IMR-90 (cell line): ENCODE results near the gene SLC4A3. TPM values are rescaled to one million over a fixed set of nuclear protein-coding genes. Genes with fewer than 3 reads are reported as not detected.

ENCODE experiments used
- ATAC-seq: fragments of 200-7000 bp; cut with Tn5 transposase; 2 replicates; pipeline ENCODE4 v1.9.1; 2020; ENCODE audit warnings: low read depth, mild to moderate bottlenecking, moderate library complexity
- BruUV-seq: library from RNA; stranded (reverse); fragments of 400-500 nt; replicated peaks from 2 replicates; lab custom pipeline; 2021; lab: Mats Ljungman, UMichigan
- CTCF ChIA-PET: fragments of 300-600 bp; formaldehyde crosslinking; extraction: SDS; loops from one replicate; lab custom pipeline; 2021; ENCODE audit warnings: antibody characterized with exemption; lab: Yijun Ruan, JAX
- POLR2A ChIA-PET: fragments of 300-600 bp; sonication (Branson Sonifier 250); formaldehyde crosslinking; loops from one replicate; lab custom pipeline; 2022; ENCODE audit warnings: antibody characterized with exemption; ENCODE audit not compliant: unreplicated experiment; lab: Charles Lee
- DNase-seq: peaks from one replicate; pipeline ENCODE4 v3.0.0; 2013
- H2AFZ ChIP-seq: replicated peaks from 2 replicates; pipeline ENCODE3; 2013; ENCODE audit warnings: low read length, mild to moderate bottlenecking; ENCODE audit not compliant: poor library complexity
- H2AK5ac ChIP-seq: 2 replicates; pipeline ENCODE4 v1.6.1; 2013; ENCODE audit warnings: low read depth, low read length, inconsistent platforms
- H2AK9ac ChIP-seq: replicated peaks from 2 replicates; pipeline ENCODE3; 2013; ENCODE audit warnings: mild to moderate bottlenecking, low read depth, low read length, moderate library complexity; ENCODE audit not compliant: poor library complexity
- H2BK120ac ChIP-seq: 2 replicates; pipeline ENCODE4 v1.6.1; 2013; ENCODE audit warnings: low read depth, low read length, inconsistent platforms
- H2BK15ac ChIP-seq: 3 replicates; pipeline ENCODE4 v1.6.1; 2013; ENCODE audit warnings: low read depth, low read length, inconsistent platforms
- H2BK20ac ChIP-seq: 2 replicates; pipeline ENCODE4 v1.6.1; 2013; ENCODE audit warnings: low read depth, mild to moderate bottlenecking, inconsistent platforms, low read length, moderate library complexity
- H2BK5ac ChIP-seq: 2 replicates; pipeline ENCODE4 v1.6.1; 2013; ENCODE audit warnings: mild to moderate bottlenecking, low read depth, low read length, inconsistent platforms; ENCODE audit not compliant: poor library complexity, severe bottlenecking
- H3K14ac ChIP-seq: replicated peaks from 2 replicates; pipeline ENCODE4 v1.6.1; 2013; ENCODE audit warnings: low read depth, low read length, inconsistent platforms
- H3K18ac ChIP-seq: 2 replicates; pipeline ENCODE4 v1.6.1; 2013; ENCODE audit warnings: low read depth, low read length, control low read depth
- H3K23ac ChIP-seq: 2 replicates; pipeline ENCODE4 v1.6.1; 2013; ENCODE audit warnings: low read depth, low read length, inconsistent platforms
- H3K27ac ChIP-seq: 2 replicates; pipeline ENCODE4 v1.5.1; 2013; ENCODE audit warnings: mild to moderate bottlenecking, control low read depth, low read length; ENCODE audit not compliant: insufficient read depth
- H3K27me3 ChIP-seq: 2 replicates; pipeline ENCODE4 v1.6.1; 2013; ENCODE audit warnings: low read length; ENCODE audit not compliant: control insufficient read depth, insufficient read depth
- H3K36me3 ChIP-seq: 2 replicates; pipeline ENCODE4 v1.6.1; 2013; ENCODE audit warnings: low read length, mixed read lengths; ENCODE audit not compliant: control insufficient read depth, insufficient read depth
- H3K4ac ChIP-seq: 2 replicates; pipeline ENCODE4 v1.6.1; 2013; ENCODE audit warnings: low read depth, low read length, inconsistent platforms
- H3K4me1 ChIP-seq: 2 replicates; pipeline ENCODE4 v1.6.1; 2013; ENCODE audit warnings: low read length, mixed read lengths; ENCODE audit not compliant: control insufficient read depth, insufficient read depth
- H3K4me2 ChIP-seq: 2 replicates; pipeline ENCODE4 v1.6.1; 2013; ENCODE audit warnings: low read depth, mild to moderate bottlenecking, control low read depth, low read length, moderate library complexity
- H3K4me3 ChIP-seq: 2 replicates; pipeline ENCODE4 v1.5.1; 2013; ENCODE audit warnings: low read depth, mild to moderate bottlenecking, control low read depth, low read length, moderate library complexity; ENCODE audit not compliant: insufficient read depth
- H3K56ac ChIP-seq: 2 replicates; pipeline ENCODE4 v1.6.1; 2013; ENCODE audit warnings: low read length, inconsistent platforms; ENCODE audit not compliant: insufficient read depth; ENCODE audit errors: extremely low read depth
- H3K79me1 ChIP-seq, 2 experiments: 2 replicates each; pipeline ENCODE4 v1.6.1; 2013; ENCODE audit warnings: low read length in 2 of 2, inconsistent platforms in 1 of 2, low read depth in 1 of 2
- H3K9ac ChIP-seq: 2 replicates; pipeline ENCODE4 v1.6.1; 2013; ENCODE audit warnings: low read depth, low read length, control low read depth
- H3K9me1 ChIP-seq: 2 replicates; pipeline ENCODE4 v1.6.1; 2013; ENCODE audit warnings: low read length, inconsistent platforms; ENCODE audit not compliant: insufficient read depth
- H3K9me3 ChIP-seq: 2 replicates; pipeline ENCODE4 v1.6.1; 2013; ENCODE audit warnings: low read length; ENCODE audit not compliant: control insufficient read depth, insufficient read depth
- H4K20me1 ChIP-seq: 2 replicates; pipeline ENCODE4 v1.6.1; 2013; ENCODE audit warnings: low read length, inconsistent platforms; ENCODE audit not compliant: insufficient read depth
- H4K5ac ChIP-seq: 2 replicates; pipeline ENCODE4 v1.6.1; 2013; ENCODE audit warnings: mild to moderate bottlenecking, low read depth, low read length, control low read depth
- H4K8ac ChIP-seq, 2 experiments: 2 replicates each; pipeline ENCODE4 v1.6.1; 2013; ENCODE audit warnings: low read depth in 2 of 2, low read length in 2 of 2, control low read depth in 1 of 2, inconsistent platforms in 1 of 2
- H4K91ac ChIP-seq: 2 replicates; pipeline ENCODE4 v1.6.1; 2013; ENCODE audit warnings: low read depth, low read length, inconsistent platforms; ENCODE audit not compliant: insufficient read depth
- BHLHE40 ChIP-seq: fragments of 150-350 bp; IDR thresholded peaks from 2 replicates; pipeline ENCODE4 v1.6.1; 2016; ENCODE audit warnings: mild to moderate bottlenecking, low read depth, low read length
- CEBPB ChIP-seq: IDR thresholded peaks from 2 replicates; pipeline ENCODE4 v1.6.1; 2012; ENCODE audit warnings: low read depth, low read length, improper control_type of control experiment
- CHD1 ChIP-seq: IDR thresholded peaks from 2 replicates; pipeline ENCODE4 v1.6.1; 2012; ENCODE audit warnings: low read depth, low read length, improper control_type of control experiment
- CTCF ChIP-seq: conservative IDR thresholded peaks from 2 replicates; pipeline ENCODE4 v1.5.1; 2012; ENCODE audit warnings: mild to moderate bottlenecking, low read depth, low read length, improper control_type of control experiment
- ELK1 ChIP-seq: fragments of 150-350 bp; IDR thresholded peaks from 2 replicates; pipeline ENCODE4 v1.6.1; 2016; ENCODE audit warnings: low read depth, mild to moderate bottlenecking, low read length, moderate library complexity, borderline replicate concordance
- FOS ChIP-seq: fragments of 150-350 bp; IDR thresholded peaks from 2 replicates; pipeline ENCODE4 v1.6.1; 2016; ENCODE audit warnings: low read depth, low read length
- MAFK ChIP-seq: IDR thresholded peaks from 2 replicates; pipeline ENCODE4 v1.6.1; 2012; ENCODE audit warnings: low read depth, low read length, improper control_type of control experiment
- MXI1 ChIP-seq: IDR thresholded peaks from 2 replicates; pipeline ENCODE4 v1.6.1; 2012; ENCODE audit warnings: low read depth, mild to moderate bottlenecking, low read length, moderate library complexity, borderline replicate concordance
- NFE2L2 ChIP-seq: fragments of 150-350 bp; IDR thresholded peaks from 2 replicates; pipeline ENCODE4 v1.6.1; 2016; ENCODE audit warnings: low read depth, mild to moderate bottlenecking, low read length
- POLR2A ChIP-seq: IDR thresholded peaks from 2 replicates; pipeline ENCODE4 v1.6.1; 2012; ENCODE audit warnings: mild to moderate bottlenecking, low read depth, low read length
- RAD21 ChIP-seq: IDR thresholded peaks from 2 replicates; pipeline ENCODE4 v1.6.1; 2012; ENCODE audit warnings: low read length, improper control_type of control experiment
- RCOR1 ChIP-seq: IDR thresholded peaks from 2 replicates; pipeline ENCODE4 v1.6.1; 2012; ENCODE audit warnings: mild to moderate bottlenecking, low read length, improper control_type of control experiment; ENCODE audit not compliant: insufficient replicate concordance
- RFX5 ChIP-seq: IDR thresholded peaks from 2 replicates; pipeline ENCODE4 v1.8.0; 2012; ENCODE audit warnings: low read depth, mild to moderate bottlenecking, low read length, moderate library complexity
- SMC3 ChIP-seq: fragments of 150-350 bp; IDR thresholded peaks from 2 replicates; pipeline ENCODE4 v1.6.1; 2016; ENCODE audit warnings: low read depth, mild to moderate bottlenecking, antibody characterized with exemption, low read length, moderate library complexity
- WGBS, 2 experiments: methylation state at CpG; one replicate each; pipeline versions ENCODE4 v1.1.5 to v1.1.7; 2013; ENCODE audit warnings: missing lambda C conversion rate in 2 of 2; ENCODE audit not compliant: insufficient read length in 1 of 2; ENCODE audit errors: extremely low coverage in 2 of 2; 5-methylcytosine and 5-hydroxymethylcytosine counted together
- dilution Hi-C: fragments of 300-500 bp; cut with HindIII; formaldehyde crosslinking; loops from one replicate; pipeline ENCODE4 v1.14.3; 2018; ENCODE audit warnings: low sequenced_read_pairs; ENCODE audit not compliant: unreplicated experiment
- in situ Hi-C: fragments of 300-500 bp; cut with MboI; formaldehyde crosslinking; loops from 3 replicates; pipeline ENCODE4 v1.14.3; 2019; ENCODE audit warnings: low sequenced_read_pairs, inconsistent platforms, mixed read lengths
- intact Hi-C: fragments of 100-400 bp; cut with micrococcal nuclease; formaldehyde crosslinking; loops from 2 replicates; pipeline ENCODE4 v1.10.0; 2022
- polyA plus RNA-seq, 3 experiments: library from polyadenylated mRNA; depleted of rRNA; stranded (reverse); fragments of >200 nt; gene quantifications; 2 replicates each; pipeline ENCODE4 v1.2.3, GENCODE V29; 2012; ENCODE audit warnings: low replicate concordance in 1 of 3
- total RNA-seq: library from RNA; depleted of rRNA; stranded (reverse); fragments of >200 nt; gene quantifications from 2 replicates; pipeline ENCODE4 v1.2.3, GENCODE V29; 2012

The SLC4A3 gene
- total and polyA plus RNA-seq, 2 of the 4 experiments (the other 2 are of a cell fraction): 0.90 to 6.1 TPM

GRCh38 chr2:219642465-219643083 lies 15.1 kb downstream of the SLC4A3 start (continued):
- peak; percentile 99 for TF ChIP-seq SMC3

- no peak overlapping the region for H4K5ac ChIP-seq
- H4K20me1 ChIP-seq: no peaks in the 10 kb centered on the region
- H3K23ac ChIP-seq: no peak overlapping the region
- no TSS peak for BruUV-seq
- H2AFZ ChIP-seq: no peak overlapping the region
- DNase-seq (no peak), ATAC-seq (no peak)
- H3K56ac ChIP-seq: no peak overlapping the region
- no peak overlapping the region for H3K18ac ChIP-seq
- no peaks in the 10 kb centered on the region for H3K9me3 ChIP-seq
- no peak overlapping the region for H3K9ac ChIP-seq
- no peak overlapping the region for H3K4ac ChIP-seq
- H2BK20ac ChIP-seq: no peak overlapping the region
- H3K27ac ChIP-seq: no peak overlapping the region
- H3K14ac ChIP-seq: no peak overlapping the region
- H2AK9ac ChIP-seq: no peak overlapping the region
- no peak overlapping the region for H3K4me3 ChIP-seq
- no peak overlapping the region for H2BK15ac ChIP-seq
- no peak overlapping the region for H2BK120ac ChIP-seq
- no peak overlapping the region for H2AK5ac ChIP-seq
- ChIA-PET CTCF (interaction anchor here (0.6 to 1.2 kb wide), 8 partner anchors 8 to 135 kb away, joined by 3 to 5 read pairs (median 4); no protein-coding TSS in a partner anchor), POLR2A (no interaction called here)
- in situ Hi-C loops (no loop called here), dilution Hi-C loops (no loop called here), intact Hi-C loops (loop anchor here (5.0 kb wide), 1 partner anchor 1929 kb away; the partner anchor contains the start of gene EPHA4)
- H3K79me1 ChIP-seq: no peaks in the 10 kb centered on the region
- no peak overlapping the region for H4K8ac ChIP-seq
- H4K91ac ChIP-seq: no peak overlapping the region
- peaks cover 11% of the 10 kb centered on the region for H3K9me1 ChIP-seq
- H3K4me2 ChIP-seq: no peak overlapping the region
- 60% methylated on average over 3 of the region's 7 CpGs; no CpG with 5 or more reads in 1 of the 2 experiments for WGBS, 2 experiments
- H3K27me3 ChIP-seq: no peaks in the 10 kb centered on the region
- no peaks in the 10 kb centered on the region; the same call in 1 of the 2 replicates for H3K36me3 ChIP-seq
- no peak overlapping the region for H2BK5ac ChIP-seq
- H3K4me1 ChIP-seq: peaks cover 12% of the 10 kb centered on the region
- TF ChIP-seq FOS: no peak
- TF ChIP-seq ELK1: no peak
- TF ChIP-seq RCOR1: no peak
- no peak for TF ChIP-seq MXI1
- TF ChIP-seq SMC3: no peak
- no peak for TF ChIP-seq CTCF
- TF ChIP-seq MAFK: no peak
- no peak for TF ChIP-seq RAD21
- no peak for TF ChIP-seq RFX5
- no peak for TF ChIP-seq CHD1
- TF ChIP-seq CEBPB: no peak
- no peak for TF ChIP-seq BHLHE40
- no peak for TF ChIP-seq NFE2L2
- TF ChIP-seq POLR2A: no peak
Measured at GRCh38 chr2:219643084-219643473, 15.6 kb downstream of the SLC4A3 start.
